Measurements from ENCODE around the gene DYNLT1. TPM values are rescaled to one million over a fixed set of nuclear protein-coding genes. Genes with fewer than 3 reads are reported as not detected.
A peak's percentile ranks its signal among the peaks of the same experiment; 100 is the strongest.

DYNLT1 gene
- total RNA-seq, 4 donors from 2014 or later = 83.9 to 125 (median 113) TPM

GRCh38 chr6:158667360-158667981 lies 22.9 kb upstream of the DYNLT1 start:
- no peak for TF ChIP-seq POLR2A (IDR thresholded peaks at IDR 0.05)
- no peak for TF ChIP-seq CTCF (IDR thresholded peaks at IDR 0.05)
- no peak for TF ChIP-seq EP300 (IDR thresholded peaks at IDR 0.05)
- no peak for TF ChIP-seq POLR2AphosphoS5 (IDR thresholded peaks at IDR 0.05)
- no peak overlapping the region for H3K4me3 ChIP-seq
- H3K27me3 ChIP-seq = no peaks in the 10 kb centered on the region
- H3K36me3 ChIP-seq = no peaks in the 10 kb centered on the region
- peaks cover 0 to 4% (median 0%) of the 10 kb centered on the region in 3 donors for H3K4me1 ChIP-seq
- WGBS, 2 donors (ENCODE audit: low coverage in 1 of 2) = 84 to 87% methylated on average over 5 to 8 of the region's 8 CpGs
- no peak for ATAC-seq
- H3K27ac ChIP-seq = peak overlapping the region in 3 of 4 donors; percentile 10 to 37 (median 10)
- H3K9me3 ChIP-seq = no peaks in the 10 kb centered on the region

GRCh38 chr6:158666628-158667359 lies 22.3 kb upstream of the DYNLT1 start:
- TF ChIP-seq CTCF (IDR thresholded peaks at IDR 0.05) (no peak), POLR2AphosphoS5 (IDR thresholded peaks at IDR 0.05) (no peak), POLR2A (IDR thresholded peaks at IDR 0.05) (peak in 1 of 2 donors; percentile 6)

GRCh38 chr6:158665332-158665731 lies 20.8 kb upstream of the DYNLT1 start:
- Histone ChIP-seq H3K27ac (peak overlapping the region in 1 of 4 donors; percentile 78), H3K9me3 (no peaks in the 10 kb centered on the region), H3K27me3 (no peaks in the 10 kb centered on the region), H3K36me3 (no peaks in the 10 kb centered on the region), H3K4me1 (peaks cover 0 to 6% (median 0%) of the 10 kb centered on the region in 3 donors), H3K4me3 (no peak overlapping the region)
- TF ChIP-seq CTCF (IDR thresholded peaks at IDR 0.05) (no peak), POLR2A (IDR thresholded peaks at IDR 0.05) (no peak), EP300 (IDR thresholded peaks at IDR 0.05) (no peak), POLR2AphosphoS5 (IDR thresholded peaks at IDR 0.05) (no peak)
- no peak for ATAC-seq
- WGBS, 2 donors (ENCODE audit: low coverage in 1 of 2) = 80 to 94% methylated on average over 1 to 11 of the region's 18 CpGs

More at GRCh38 chr6:158666628-158667359, 22.3 kb upstream of the DYNLT1 start:
- 84 to 87% methylated on average over 14 of the region's 14 CpGs for WGBS, 2 donors (ENCODE audit: low coverage in 1 of 2)
- H3K27me3 ChIP-seq = no peaks in the 10 kb centered on the region
- peaks cover 0 to 6% (median 0%) of the 10 kb centered on the region in 3 donors for H3K4me1 ChIP-seq
- no peaks in the 10 kb centered on the region for H3K36me3 ChIP-seq
- peak; percentile 72 for ATAC-seq
- H3K4me3 ChIP-seq = no peak overlapping the region
- no peaks in the 10 kb centered on the region for H3K9me3 ChIP-seq
- H3K27ac ChIP-seq = peak overlapping the region in 2 of 4 donors; percentile 12 to 37

- Histone ChIP-seq H3K4me1 (peaks cover 0 to 6% (median 0%) of the 10 kb centered on the region in 3 donors), H3K4me3 (peak overlapping the region in 1 of 2 donors; percentile 31), H3K36me3 (no peaks in the 10 kb centered on the region), H3K27ac (peak overlapping the region; percentile 10 to 78 (median 70)), H3K9me3 (no peaks in the 10 kb centered on the region), H3K27me3 (no peaks in the 10 kb centered on the region)
- no peak for ATAC-seq
- WGBS, 2 donors (ENCODE audit: low coverage in 1 of 2) = 28 to 48% methylated on average over 10 to 11 of the region's 11 CpGs
- no peak for TF ChIP-seq CTCF (IDR thresholded peaks at IDR 0.05)
- no peak for TF ChIP-seq POLR2AphosphoS5 (IDR thresholded peaks at IDR 0.05)
- TF ChIP-seq POLR2A (IDR thresholded peaks at IDR 0.05) = no peak
- TF ChIP-seq EP300 (IDR thresholded peaks at IDR 0.05) = no peak
Measured at GRCh38 chr6:158663625-158664165, 19.2 kb upstream of the DYNLT1 start.

Measured in gastroesophageal sphincter (tissue), 4 donors.